HEK293 (cell line): ENCODE results near the gene GALNT2.

ENCODE experiments used
- CTCF ChIP-seq: fragments of 450-650 bp; formaldehyde crosslinking; IDR thresholded peaks from 2 replicates; pipeline ENCODE4 v1.5.1; 2016; ENCODE audit warnings: missing biosample characterization, missing genetic modification characterization
- GLI4 ChIP-seq: fragments of 450-650 bp; formaldehyde crosslinking; IDR thresholded peaks from 2 replicates; pipeline ENCODE4 v1.5.1; 2016; ENCODE audit warnings: missing biosample characterization, missing genetic modification characterization
- HOXA7 ChIP-seq: sonication (generic); formaldehyde crosslinking; IDR thresholded peaks from 2 replicates; pipeline ENCODE4 v1.8.1; 2022; ENCODE audit warnings: missing genetic modification reagents, borderline replicate concordance
- MZF1 ChIP-seq: fragments of 450-650 bp; formaldehyde crosslinking; IDR thresholded peaks from 2 replicates; pipeline ENCODE4 v1.5.1; 2017; ENCODE audit warnings: missing biosample characterization, missing genetic modification characterization, borderline replicate concordance
- SP2 ChIP-seq: fragments of 450-650 bp; formaldehyde crosslinking; IDR thresholded peaks from 2 replicates; pipeline ENCODE4 v1.5.1; 2016; ENCODE audit warnings: missing biosample characterization, missing genetic modification characterization
- ZBTB1 ChIP-seq: fragments of 450-650 bp; formaldehyde crosslinking; IDR thresholded peaks from 2 replicates; pipeline ENCODE4 v1.5.1; 2016; ENCODE audit warnings: missing biosample characterization, missing genetic modification characterization
- ZNF146 ChIP-seq: fragments of 450-650 bp; formaldehyde crosslinking; IDR thresholded peaks from 2 replicates; pipeline ENCODE4 v1.5.1; 2016; ENCODE audit warnings: missing biosample characterization, missing genetic modification characterization
- ZNF501 ChIP-seq: fragments of 450-650 bp; formaldehyde crosslinking; IDR thresholded peaks from 2 replicates; pipeline ENCODE4 v1.5.1; 2016; ENCODE audit warnings: missing biosample characterization, missing genetic modification characterization
- ZNF558 ChIP-seq: fragments of 450-650 bp; formaldehyde crosslinking; IDR thresholded peaks from 2 replicates; pipeline ENCODE4 v1.5.1; 2016; ENCODE audit warnings: missing biosample characterization, missing genetic modification characterization
- TF ChIP-seq, protein P1 (sequence below): fragments of 450-650 bp; IDR thresholded peaks from 2 replicates; pipeline ENCODE4 v1.5.1; 2018; ENCODE audit warnings: missing biosample characterization, missing genetic modification characterization

GRCh38 chr1:230102046-230102445, 35.0 kb downstream of the GALNT2 start:
- TF ChIP-seq CTCF (no peak), ZNF146 (tag by site-specific recombination) (no peak), ZNF501 (tag by site-specific recombination) (no peak), ZNF558 (tag by site-specific recombination) (no peak), MZF1 (no peak), GLI4 (no peak), SP2 (tag by site-specific recombination) (no peak), ZBTB1 (tag by site-specific recombination) (no peak), HOXA7 (no peak)
- TF ChIP-seq, protein P1, sequence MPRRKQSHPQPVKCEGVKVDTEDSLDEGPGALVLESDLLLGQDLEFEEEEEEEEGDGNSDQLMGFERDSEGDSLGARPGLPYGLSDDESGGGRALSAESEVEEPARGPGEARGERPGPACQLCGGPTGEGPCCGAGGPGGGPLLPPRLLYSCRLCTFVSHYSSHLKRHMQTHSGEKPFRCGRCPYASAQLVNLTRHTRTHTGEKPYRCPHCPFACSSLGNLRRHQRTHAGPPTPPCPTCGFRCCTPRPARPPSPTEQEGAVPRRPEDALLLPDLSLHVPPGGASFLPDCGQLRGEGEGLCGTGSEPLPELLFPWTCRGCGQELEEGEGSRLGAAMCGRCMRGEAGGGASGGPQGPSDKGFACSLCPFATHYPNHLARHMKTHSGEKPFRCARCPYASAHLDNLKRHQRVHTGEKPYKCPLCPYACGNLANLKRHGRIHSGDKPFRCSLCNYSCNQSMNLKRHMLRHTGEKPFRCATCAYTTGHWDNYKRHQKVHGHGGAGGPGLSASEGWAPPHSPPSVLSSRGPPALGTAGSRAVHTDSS (tag by site-specific recombination): no peak
